HCT116 (cell line): Measurements from ENCODE around the gene SLC9B2. TPM values are rescaled to one million over a fixed set of nuclear protein-coding genes. Genes with fewer than 3 reads are reported as not detected.

Source experiments
- ATAC-seq: fragments of 200-7000 bp; cut with Tn5 transposase; 2 replicates; pipeline ENCODE4 v1.9.1; 2020; ENCODE audit warnings: mild to moderate bottlenecking, moderate library complexity
- BruUV-seq: library from RNA; stranded (reverse); fragments of 400-500 nt; replicated peaks from 2 replicates; lab custom pipeline; 2021; lab: Mats Ljungman, UMichigan
- CTCF ChIA-PET: fragments of 300-600 bp; sonication (Branson Sonifier 250); formaldehyde crosslinking; loops from one replicate; lab custom pipeline; 2021; ENCODE audit warnings: antibody characterized with exemption; lab: Charles Lee
- POLR2A ChIA-PET: fragments of 300-600, 350-600 bp; sonication (Branson Sonifier 250); formaldehyde crosslinking; loops from one replicate; lab custom pipeline; 2021; ENCODE audit warnings: antibody characterized with exemption; lab: Charles Lee
- RAD21 ChIA-PET, 2 experiments: fragments of 300-600 bp; sonication (Branson Sonifier 250); formaldehyde crosslinking; loops; one replicate each; lab custom pipeline; 2023; ENCODE audit warnings: low total read pairs in 2 of 2; ENCODE audit not compliant: uncharacterized antibody in 2 of 2, unreplicated experiment in 2 of 2, low non-redundant PET in 1 of 2; lab: Charles Lee
- DNase-seq: peaks from one replicate; pipeline ENCODE4 v3.0.0-alpha.2; 2010; ENCODE audit warnings: low read depth, low spot score
- H2AFZ ChIP-seq: fragments of 200-600 bp; shearing (Covaris generic), sonication (generic); 2 replicates; pipeline ENCODE4 v1.6.1; 2017; ENCODE audit warnings: low read depth, mixed run types, mixed read lengths, antibody characterized with exemption, low read length; ENCODE audit not compliant: poor library complexity, severe bottlenecking
- H3K27ac ChIP-seq: 2 replicates; pipeline ENCODE4 v1.5.1; 2012; ENCODE audit warnings: low read depth, low read length
- H3K27me3 ChIP-seq: fragments of 200-600 bp; sonication (generic); 2 replicates; pipeline ENCODE4 v1.6.1; 2016; ENCODE audit warnings: mixed run types, low read length, mixed read lengths; ENCODE audit not compliant: insufficient read depth
- H3K36me3 ChIP-seq, 2 experiments: fragments of 200-500 bp in 1 of 2; fragments of 200-600 bp in 1 of 2; sonication (Bioruptor generic) in 1 of 2; sonication (generic) in 1 of 2; 2 replicates each; pipeline versions ENCODE4 v1.5.1 to v1.6.1; 2014 to 2016; ENCODE audit warnings: low read length in 2 of 2, inconsistent platforms in 1 of 2, mixed read lengths in 1 of 2, mixed run types in 1 of 2; ENCODE audit not compliant: insufficient read depth in 2 of 2, control insufficient read depth in 1 of 2
- H3K4me1 ChIP-seq, 2 experiments: fragments of 200-600 bp in 1 of 2; sonication (generic) in 1 of 2; 2 replicates each; pipeline versions ENCODE4 v1.5.1 to v1.6.1; 2012 to 2017; ENCODE audit warnings: low read length in 2 of 2, inconsistent platforms in 1 of 2, mild to moderate bottlenecking in 1 of 2, mixed read lengths in 1 of 2, mixed run types in 1 of 2, moderate library complexity in 1 of 2; ENCODE audit not compliant: insufficient read depth in 2 of 2, control insufficient read depth in 1 of 2
- H3K4me2 ChIP-seq: fragments of 200-600 bp; sonication (generic); 2 replicates; pipeline ENCODE4 v1.6.1; 2017; ENCODE audit warnings: mixed run types, low read length, mixed read lengths
- H3K4me3 ChIP-seq, 2 experiments: fragments of 200-600 bp in 1 of 2; sonication (generic) in 1 of 2; replicated peaks in 1 of 2; 2 replicates each; pipeline ENCODE4 v1.5.1; 2011 to 2016; ENCODE audit warnings: low read length in 2 of 2, control low read depth in 1 of 2, low read depth in 1 of 2, mild to moderate bottlenecking in 1 of 2, mixed read lengths in 1 of 2, mixed run types in 1 of 2
- H3K79me2 ChIP-seq: fragments of 200-600 bp; sonication (generic); 2 replicates; pipeline ENCODE4 v1.6.1; 2017; ENCODE audit warnings: mild to moderate bottlenecking, mixed run types, low read length, moderate library complexity, mixed read lengths; ENCODE audit not compliant: insufficient read depth
- H3K9ac ChIP-seq: fragments of 200-600 bp; sonication (generic); 2 replicates; pipeline ENCODE4 v1.6.1; 2016; ENCODE audit warnings: low read length, mixed read lengths
- H3K9me2 ChIP-seq: fragments of 200-600 bp; sonication (generic), shearing (Covaris generic); 2 replicates; pipeline ENCODE4 v1.6.1; 2017; ENCODE audit warnings: mixed run types, mild to moderate bottlenecking, moderate library complexity; ENCODE audit not compliant: insufficient read depth
- H3K9me3 ChIP-seq, 2 experiments: fragments of 200-500 bp in 1 of 2; fragments of 200-600 bp in 1 of 2; sonication (Bioruptor generic) in 1 of 2; sonication (generic) in 1 of 2; 2 replicates each; pipeline ENCODE4 v1.6.1; 2014 to 2017; ENCODE audit warnings: low read length in 2 of 2, mixed read lengths in 2 of 2, inconsistent platforms in 1 of 2, low read depth in 1 of 2, mild to moderate bottlenecking in 1 of 2, mixed run types in 1 of 2, moderate library complexity in 1 of 2; ENCODE audit not compliant: control insufficient read depth in 1 of 2, insufficient read depth in 1 of 2
- H4K20me1 ChIP-seq: fragments of 200-600 bp; sonication (generic), shearing (Covaris generic); 2 replicates; pipeline ENCODE4 v1.6.1; 2017; ENCODE audit warnings: mixed run types, mild to moderate bottlenecking, moderate library complexity; ENCODE audit not compliant: insufficient read depth
- ATF3 ChIP-seq: IDR thresholded peaks from 2 replicates; pipeline ENCODE4 v1.6.1; 2012
- CBX3 ChIP-seq: IDR thresholded peaks from 2 replicates; pipeline ENCODE4 v1.6.1; 2012; ENCODE audit warnings: low read depth
- CEBPB ChIP-seq: IDR thresholded peaks from 2 replicates; pipeline ENCODE4 v1.6.1; 2012; ENCODE audit warnings: low read depth
- EGR1 ChIP-seq: IDR thresholded peaks from 2 replicates; pipeline ENCODE4 v1.6.1; 2012; ENCODE audit warnings: low read depth
- ELF1 ChIP-seq: IDR thresholded peaks from 2 replicates; pipeline ENCODE4 v1.6.1; 2012; ENCODE audit warnings: low read depth, borderline replicate concordance
- EZH2 ChIP-seq: fragments of 200-600 bp; sonication (generic); IDR thresholded peaks from 2 replicates; pipeline ENCODE4 v1.6.1; 2017; ENCODE audit warnings: antibody characterized with exemption, mixed run types
- EZH2phosphoT487 ChIP-seq: fragments of 200-600 bp; IDR thresholded peaks from 2 replicates; pipeline ENCODE4 v1.6.1; 2018; ENCODE audit warnings: antibody characterized with exemption, borderline replicate concordance
- POLR2A ChIP-seq: IDR thresholded peaks from 2 replicates; pipeline ENCODE4 v1.7.0; 2011; ENCODE audit warnings: borderline replicate concordance; ENCODE audit not compliant: insufficient read depth, insufficient read length; ENCODE audit errors: extremely low read depth
- POLR2AphosphoS5 ChIP-seq: IDR thresholded peaks from 2 replicates; pipeline ENCODE4 v1.6.1; 2011; ENCODE audit warnings: mild to moderate bottlenecking, low read depth, low read length, moderate library complexity
- RAD21 ChIP-seq: IDR thresholded peaks from 2 replicates; pipeline ENCODE4 v1.6.1; 2012; ENCODE audit warnings: low read depth, mild to moderate bottlenecking
- REST ChIP-seq: IDR thresholded peaks from 2 replicates; pipeline ENCODE4 v1.6.1; 2012; ENCODE audit warnings: low read depth
- SIN3A ChIP-seq: IDR thresholded peaks from 2 replicates; pipeline ENCODE4 v1.6.1; 2012; ENCODE audit warnings: low read depth
- SRF ChIP-seq: IDR thresholded peaks from 2 replicates; pipeline ENCODE4 v1.6.1; 2012; ENCODE audit warnings: low read depth
- TCF7L2 ChIP-seq: IDR thresholded peaks from 2 replicates; pipeline ENCODE4 v1.7.0; 2011; ENCODE audit warnings: borderline replicate concordance, inconsistent platforms; ENCODE audit not compliant: insufficient read depth, insufficient read length; ENCODE audit errors: extremely low read depth
- ZFX ChIP-seq: fragments of 450-650 bp; IDR thresholded peaks from 2 replicates; pipeline ENCODE4 v1.6.1; 2017
- ZNF274 ChIP-seq: fragments of 200-500 bp; sonication (Bioruptor generic); IDR thresholded peaks from 2 replicates; pipeline ENCODE4 v1.6.1; 2014; ENCODE audit warnings: mild to moderate bottlenecking, low read depth, low read length, inconsistent platforms
- intact Hi-C: fragments of 100-400 bp; cut with micrococcal nuclease; formaldehyde crosslinking; loops from 2 replicates; pipeline ENCODE4 v1.10.0; 2022
- total RNA-seq: library from RNA; stranded (reverse); gene quantifications from one replicate; pipeline ENCODE4 v1.2.1, GENCODE V29; 2021; ENCODE audit not compliant: unreplicated experiment
- TF ChIP-seq, protein P1 (sequence below): IDR thresholded peaks from 2 replicates; pipeline ENCODE4 v1.6.1; 2012
- TF ChIP-seq, protein P2 (sequence below), 3 experiments: fragments of 200-600 bp in 1 of 3; sonication (generic) in 1 of 3; IDR thresholded peaks in 2 of 3; conservative IDR thresholded peaks in 1 of 3; 2 replicates each; pipeline ENCODE4 v1.5.1; 2012 to 2017; ENCODE audit warnings: low read depth in 2 of 3, low read length in 2 of 3, antibody characterized with exemption in 1 of 3, borderline replicate concordance in 1 of 3, control low read depth in 1 of 3, mild to moderate bottlenecking in 1 of 3, mixed read lengths in 1 of 3, mixed run types in 1 of 3, moderate library complexity in 1 of 3; ENCODE audit not compliant: insufficient read depth in 1 of 3
- TF ChIP-seq, protein P3 (sequence below): IDR thresholded peaks from 2 replicates; pipeline ENCODE4 v1.6.1; 2011; ENCODE audit warnings: mild to moderate bottlenecking, low read length, moderate library complexity; ENCODE audit not compliant: insufficient replicate concordance; ENCODE audit errors: extremely low read depth

The SLC9B2 gene
- total RNA-seq, 1 experiment from 2014 or later: 18.3 TPM

DNA sequence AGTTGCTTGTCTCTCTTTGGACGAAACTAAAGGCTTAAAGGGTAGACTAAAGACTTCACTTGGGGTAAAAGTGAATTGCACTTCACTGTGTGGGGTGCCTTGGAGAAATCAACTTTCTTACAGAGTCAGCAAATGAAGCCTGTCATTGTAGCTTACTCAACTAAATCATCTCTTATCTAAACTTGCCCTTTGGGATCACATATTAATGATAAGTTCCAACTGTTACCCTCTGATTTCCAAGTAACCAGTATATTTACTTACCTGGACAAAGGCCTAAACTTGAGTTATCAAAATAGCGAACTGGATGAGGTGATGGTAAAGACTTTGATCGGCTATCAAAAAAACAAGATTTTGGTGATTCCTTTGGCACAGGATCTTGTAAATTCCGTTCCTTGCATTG is 32.0 kb upstream of the SLC9B2 start:
- CTCF ChIA-PET: no interaction called here
- no peak for TF ChIP-seq ELF1
- TF ChIP-seq RAD21: no peak
- TF ChIP-seq ZNF274: no peak
- no peak for TF ChIP-seq EGR1
- no peak for TF ChIP-seq TCF7L2
- TF ChIP-seq SIN3A: no peak
- TF ChIP-seq POLR2A: no peak
- no peak for TF ChIP-seq SRF
- TF ChIP-seq EZH2: no peak
- no peak for TF ChIP-seq CEBPB
- TF ChIP-seq, protein P1, sequence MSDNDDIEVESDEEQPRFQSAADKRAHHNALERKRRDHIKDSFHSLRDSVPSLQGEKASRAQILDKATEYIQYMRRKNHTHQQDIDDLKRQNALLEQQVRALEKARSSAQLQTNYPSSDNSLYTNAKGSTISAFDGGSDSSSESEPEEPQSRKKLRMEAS: no peak
- no peak for TF ChIP-seq CBX3
- no peak for TF ChIP-seq ZFX
- TF ChIP-seq, protein P2, sequence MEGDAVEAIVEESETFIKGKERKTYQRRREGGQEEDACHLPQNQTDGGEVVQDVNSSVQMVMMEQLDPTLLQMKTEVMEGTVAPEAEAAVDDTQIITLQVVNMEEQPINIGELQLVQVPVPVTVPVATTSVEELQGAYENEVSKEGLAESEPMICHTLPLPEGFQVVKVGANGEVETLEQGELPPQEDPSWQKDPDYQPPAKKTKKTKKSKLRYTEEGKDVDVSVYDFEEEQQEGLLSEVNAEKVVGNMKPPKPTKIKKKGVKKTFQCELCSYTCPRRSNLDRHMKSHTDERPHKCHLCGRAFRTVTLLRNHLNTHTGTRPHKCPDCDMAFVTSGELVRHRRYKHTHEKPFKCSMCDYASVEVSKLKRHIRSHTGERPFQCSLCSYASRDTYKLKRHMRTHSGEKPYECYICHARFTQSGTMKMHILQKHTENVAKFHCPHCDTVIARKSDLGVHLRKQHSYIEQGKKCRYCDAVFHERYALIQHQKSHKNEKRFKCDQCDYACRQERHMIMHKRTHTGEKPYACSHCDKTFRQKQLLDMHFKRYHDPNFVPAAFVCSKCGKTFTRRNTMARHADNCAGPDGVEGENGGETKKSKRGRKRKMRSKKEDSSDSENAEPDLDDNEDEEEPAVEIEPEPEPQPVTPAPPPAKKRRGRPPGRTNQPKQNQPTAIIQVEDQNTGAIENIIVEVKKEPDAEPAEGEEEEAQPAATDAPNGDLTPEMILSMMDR (IDR thresholded peaks at IDR 0.05 in 2 of 3, conservative IDR thresholded peaks at IDR 0.05 in 1 of 3; ENCODE audit: borderline replicate concordance in 1 of 3, insufficient read depth in 1 of 3, low read depth in 2 of 3, low read length in 2 of 3): no peak
- TF ChIP-seq ATF3: no peak
- TF ChIP-seq, protein P3, sequence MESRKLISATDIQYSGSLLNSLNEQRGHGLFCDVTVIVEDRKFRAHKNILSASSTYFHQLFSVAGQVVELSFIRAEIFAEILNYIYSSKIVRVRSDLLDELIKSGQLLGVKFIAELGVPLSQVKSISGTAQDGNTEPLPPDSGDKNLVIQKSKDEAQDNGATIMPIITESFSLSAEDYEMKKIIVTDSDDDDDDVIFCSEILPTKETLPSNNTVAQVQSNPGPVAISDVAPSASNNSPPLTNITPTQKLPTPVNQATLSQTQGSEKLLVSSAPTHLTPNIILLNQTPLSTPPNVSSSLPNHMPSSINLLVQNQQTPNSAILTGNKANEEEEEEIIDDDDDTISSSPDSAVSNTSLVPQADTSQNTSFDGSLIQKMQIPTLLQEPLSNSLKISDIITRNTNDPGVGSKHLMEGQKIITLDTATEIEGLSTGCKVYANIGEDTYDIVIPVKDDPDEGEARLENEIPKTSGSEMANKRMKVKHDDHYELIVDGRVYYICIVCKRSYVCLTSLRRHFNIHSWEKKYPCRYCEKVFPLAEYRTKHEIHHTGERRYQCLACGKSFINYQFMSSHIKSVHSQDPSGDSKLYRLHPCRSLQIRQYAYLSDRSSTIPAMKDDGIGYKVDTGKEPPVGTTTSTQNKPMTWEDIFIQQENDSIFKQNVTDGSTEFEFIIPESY: no peak
- no peak for TF ChIP-seq REST
- TF ChIP-seq POLR2AphosphoS5: no peak
- no peak for TF ChIP-seq EZH2phosphoT487
- POLR2A ChIA-PET: no interaction called here
- BruUV-seq: no TSS peak
- Histone ChIP-seq H3K4me2 (no peak overlapping the region), H3K27ac (no peak overlapping the region), H3K79me2 (no peaks in the 10 kb centered on the region), H3K9ac (no peak overlapping the region), H3K9me3 (no peaks in the 10 kb centered on the region), H4K20me1 (no peaks in the 10 kb centered on the region), H3K27me3 (no peaks in the 10 kb centered on the region), H3K4me1 (no peaks in the 10 kb centered on the region), H2AFZ (no peak overlapping the region), H3K4me3 (no peak overlapping the region), H3K36me3 (peaks cover 21 to 23% of the 10 kb centered on the region in 2 experiments), H3K9me2 (no peaks in the 10 kb centered on the region)
- DNase-seq (no peak), ATAC-seq (no peak)
- intact Hi-C loops: loop anchor here (10.0 kb wide), 1 partner anchor 826 kb away; no protein-coding TSS in a partner anchor
- RAD21 ChIA-PET: no interaction called here
